HG03175 (cell line): Measurements from ENCODE around the gene LDHD.

Experiments used
- ATAC-seq: cut with Tn5 transposase; IDR thresholded peaks from one replicate; pipeline ENCODE4 v1.9.1; 2021; ENCODE audit warnings: mild to moderate bottlenecking, moderate library complexity; ENCODE audit not compliant: unreplicated experiment

Gene LDHD

DNA sequence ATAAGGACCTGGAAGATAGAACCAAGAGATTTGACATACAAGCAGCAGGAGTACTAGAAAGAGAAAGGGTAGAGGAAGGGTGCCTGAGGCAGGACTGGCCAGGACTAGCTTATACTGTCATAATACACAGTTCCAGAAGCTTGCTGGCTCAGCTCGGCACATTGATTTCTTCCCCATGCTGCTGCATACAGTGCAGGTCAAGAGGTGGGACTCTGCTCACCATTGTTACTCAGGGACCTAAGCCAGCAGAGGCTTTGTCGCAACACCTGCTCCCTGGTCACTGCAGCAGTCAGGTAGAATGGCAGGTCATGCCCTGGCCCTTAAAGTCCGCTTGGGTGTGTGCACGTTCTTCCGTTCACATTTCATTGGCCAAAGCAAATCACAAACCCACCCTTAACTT is 32.8 kb downstream of the LDHD start:
- no peak for ATAC-seq

DNA sequence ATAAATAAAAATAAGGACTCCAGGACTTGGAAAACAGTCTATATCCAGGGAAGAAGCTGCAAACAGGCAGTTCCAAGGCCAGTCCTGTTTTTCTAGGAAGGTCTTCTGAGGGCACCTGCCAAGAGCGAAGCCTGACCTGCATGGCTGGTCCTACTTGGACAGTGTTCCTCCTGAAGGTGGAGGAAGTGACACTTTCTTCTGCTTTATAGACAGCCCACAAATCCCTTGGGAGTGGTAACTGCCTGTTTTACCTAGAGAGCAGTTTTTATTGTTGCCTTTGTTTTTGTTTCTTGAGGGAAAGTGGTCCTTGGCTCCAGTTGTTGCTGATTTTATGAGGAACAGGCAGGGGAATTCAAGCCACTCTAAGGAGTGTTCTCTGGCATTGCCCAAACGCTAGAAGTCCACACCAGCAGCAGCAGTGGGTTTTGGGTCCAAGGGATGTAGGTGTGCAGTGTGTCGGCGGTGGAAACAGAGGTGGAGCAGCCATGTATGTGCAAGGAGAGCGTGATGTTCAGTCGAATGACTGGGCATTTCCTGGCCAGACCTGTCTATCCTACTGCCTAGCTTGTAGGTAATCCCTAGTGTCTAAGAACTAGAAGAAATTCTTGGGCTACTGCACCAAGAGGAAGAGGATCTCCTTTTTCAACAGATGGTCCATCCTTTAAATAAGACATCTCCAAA is 35.3 kb downstream of the LDHD start:
- no peak for ATAC-seq

DNA sequence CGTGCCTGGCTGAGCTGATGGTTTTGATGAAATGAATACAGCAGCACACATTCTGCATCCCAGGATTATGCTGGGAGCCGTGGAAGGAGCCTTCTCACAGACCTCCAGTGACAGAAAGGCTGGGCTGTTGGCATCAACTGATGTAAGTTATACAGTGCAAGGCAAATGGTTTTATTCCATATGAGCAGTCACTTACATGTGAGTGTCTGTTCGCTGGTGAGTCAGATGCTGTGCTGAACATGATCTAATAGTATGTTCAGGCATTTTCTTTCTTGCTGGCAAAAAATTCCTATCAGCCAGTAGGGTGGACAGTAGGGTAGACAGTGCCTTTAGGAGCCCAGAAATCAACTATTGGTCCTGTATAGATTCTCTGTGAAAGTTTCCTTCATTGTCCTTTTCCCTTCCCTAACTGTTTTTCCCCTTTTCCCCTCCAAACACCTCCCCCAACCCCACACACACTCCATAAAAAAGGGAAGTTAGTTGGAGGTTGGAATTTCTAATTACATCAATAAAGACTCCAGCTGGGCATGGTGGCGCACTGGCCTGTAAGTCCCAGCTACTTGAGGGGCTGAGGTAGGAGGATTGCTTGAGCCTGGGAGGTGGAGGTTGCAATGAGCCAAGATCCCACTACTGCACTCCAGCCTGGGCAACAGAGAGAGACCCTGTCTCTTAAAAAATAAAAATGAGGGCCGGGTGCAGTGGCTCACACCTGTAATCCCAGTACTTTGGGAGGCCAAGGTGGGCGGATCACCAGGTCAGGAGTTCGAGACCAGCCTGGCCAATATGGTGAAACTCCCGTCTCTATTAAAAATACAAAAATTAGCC is 36.2 kb downstream of the LDHD start:
- no peak for ATAC-seq

DNA sequence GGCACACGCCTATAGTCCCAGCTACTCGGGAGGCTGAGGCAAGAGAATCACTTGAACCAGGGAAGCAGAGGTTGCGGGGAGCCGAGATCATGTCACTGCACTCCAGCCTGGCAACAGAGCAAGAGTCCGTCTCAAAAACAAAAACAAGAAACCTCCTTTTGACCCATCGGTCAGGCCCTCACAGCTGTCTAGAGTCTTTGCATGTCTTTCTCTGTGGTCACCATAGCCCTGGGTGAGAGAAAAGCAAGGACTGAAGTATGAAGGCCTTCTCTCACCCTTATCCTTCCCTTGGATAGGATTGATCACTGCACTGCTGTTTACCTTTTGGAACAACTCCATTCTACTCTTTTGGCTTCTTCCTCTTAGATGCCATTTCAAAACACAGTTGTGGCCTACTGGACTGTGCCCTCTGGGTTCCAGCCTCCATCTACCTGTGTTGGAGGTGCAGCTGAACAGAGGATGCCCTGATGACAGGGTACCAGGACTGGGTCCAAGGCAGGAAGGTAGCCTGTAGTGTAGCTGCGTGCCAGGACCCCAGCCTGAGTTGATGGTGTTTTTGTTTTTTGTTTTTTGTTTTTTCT is 37.1 kb downstream of the LDHD start:
- no peak for ATAC-seq

DNA sequence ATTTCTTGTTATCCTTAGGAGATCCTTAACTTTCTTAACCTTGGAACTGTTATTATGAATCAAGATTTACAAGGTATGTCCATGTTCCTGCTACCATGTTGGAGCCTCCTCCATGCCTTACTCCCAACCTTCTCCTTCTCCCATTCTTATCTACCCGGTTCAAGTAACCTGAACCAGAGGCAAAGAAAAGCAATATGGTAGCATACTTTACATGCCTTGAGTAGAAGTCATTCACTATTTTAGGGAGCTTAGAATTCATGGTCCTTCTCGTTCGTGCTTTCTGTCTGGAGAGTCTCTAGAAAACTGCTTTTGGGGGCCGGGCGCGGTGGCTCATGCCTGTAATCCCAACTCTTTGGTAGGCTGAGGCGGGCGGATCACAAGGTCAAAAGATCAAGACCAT is 37.7 kb downstream of the LDHD start:
- ATAC-seq = no peak

DNA sequence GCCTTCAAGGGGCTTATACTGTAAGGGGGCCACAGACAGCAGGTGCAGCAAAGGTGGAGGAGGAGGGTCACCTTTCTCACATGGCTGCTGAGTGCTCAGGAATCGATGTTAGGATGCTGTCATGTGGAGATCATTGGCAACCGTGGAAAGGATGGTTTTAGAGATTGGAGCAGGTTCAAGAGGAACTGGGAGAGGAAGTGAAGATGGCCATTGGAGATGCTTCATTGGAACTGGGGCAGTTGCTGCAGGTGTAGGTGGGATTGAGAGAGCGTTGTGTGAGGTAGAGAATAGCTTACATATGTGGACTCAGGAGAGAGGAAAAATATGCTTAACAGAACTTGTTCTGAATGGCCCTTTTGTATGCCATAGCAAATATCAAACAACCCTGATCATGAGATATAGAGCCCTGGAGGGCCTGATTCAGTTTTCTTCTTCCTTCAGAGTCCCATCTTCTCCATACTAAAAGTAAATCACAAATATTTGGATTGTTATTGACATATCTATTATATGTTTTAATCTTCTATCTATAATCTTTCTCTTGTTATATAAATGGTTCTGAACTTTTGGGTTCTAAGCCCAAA is 40.8 kb downstream of the LDHD start:
- peak; percentile 21 for ATAC-seq

DNA sequence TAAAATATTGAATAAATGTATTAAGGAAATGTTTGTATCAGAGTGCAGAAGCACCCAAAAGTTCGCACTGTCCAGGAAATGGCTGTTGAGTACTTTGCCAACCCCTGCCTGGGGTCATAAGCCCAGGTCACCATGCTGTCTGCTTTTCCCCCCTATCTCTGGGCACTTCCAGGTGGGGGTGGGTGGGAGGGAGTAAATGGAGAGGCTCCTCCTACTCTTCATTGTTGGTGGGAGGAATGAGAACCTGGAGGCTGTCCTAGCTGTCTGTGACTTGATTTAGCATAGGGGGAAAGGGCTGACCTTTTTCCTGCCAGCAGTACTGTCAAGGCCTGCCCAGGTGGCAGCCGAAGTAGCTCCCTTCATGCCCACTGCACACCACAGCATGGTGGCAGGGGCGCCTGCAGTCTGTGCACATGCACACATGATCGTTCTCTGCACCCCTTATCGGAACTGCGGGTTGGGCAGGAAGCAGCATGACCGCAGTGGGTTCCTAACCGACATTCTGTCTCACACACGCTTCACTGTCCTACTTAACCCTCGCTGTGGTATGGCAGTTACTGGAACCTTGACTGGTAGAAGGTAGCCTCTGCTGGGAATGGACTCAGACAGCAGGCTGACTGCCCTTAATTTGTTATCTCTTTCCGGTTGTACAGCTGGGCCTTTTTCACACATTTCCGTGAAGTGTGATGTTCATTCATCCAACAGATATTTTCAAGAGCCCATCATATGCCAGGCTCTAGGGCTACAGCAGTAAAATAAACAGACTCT is 41.5 kb downstream of the LDHD start:
- ATAC-seq = peak; percentile 97

DNA sequence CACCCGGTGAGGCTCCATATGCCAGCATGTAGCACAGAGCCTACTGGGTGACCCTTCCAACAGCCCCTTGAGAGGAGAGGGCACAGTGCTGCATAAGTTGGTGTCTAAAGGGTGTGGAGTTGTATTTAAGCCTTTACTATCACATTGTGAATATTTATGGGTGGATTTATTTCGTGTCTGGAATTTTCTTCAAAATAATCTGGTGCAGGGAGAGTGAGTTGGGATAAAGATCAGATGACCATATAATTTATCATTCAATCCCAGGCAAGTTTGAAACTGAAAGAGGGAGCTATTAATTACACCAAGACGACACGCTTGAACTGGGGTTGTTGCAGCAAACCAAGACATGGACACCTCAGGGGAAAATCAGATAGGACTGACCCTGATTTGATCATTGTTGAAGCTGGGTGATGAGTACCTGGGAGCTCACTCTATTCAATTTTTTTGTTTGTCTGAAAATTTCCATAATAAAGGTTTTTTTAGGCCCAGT is 42.2 kb downstream of the LDHD start:
- ATAC-seq = no peak

DNA sequence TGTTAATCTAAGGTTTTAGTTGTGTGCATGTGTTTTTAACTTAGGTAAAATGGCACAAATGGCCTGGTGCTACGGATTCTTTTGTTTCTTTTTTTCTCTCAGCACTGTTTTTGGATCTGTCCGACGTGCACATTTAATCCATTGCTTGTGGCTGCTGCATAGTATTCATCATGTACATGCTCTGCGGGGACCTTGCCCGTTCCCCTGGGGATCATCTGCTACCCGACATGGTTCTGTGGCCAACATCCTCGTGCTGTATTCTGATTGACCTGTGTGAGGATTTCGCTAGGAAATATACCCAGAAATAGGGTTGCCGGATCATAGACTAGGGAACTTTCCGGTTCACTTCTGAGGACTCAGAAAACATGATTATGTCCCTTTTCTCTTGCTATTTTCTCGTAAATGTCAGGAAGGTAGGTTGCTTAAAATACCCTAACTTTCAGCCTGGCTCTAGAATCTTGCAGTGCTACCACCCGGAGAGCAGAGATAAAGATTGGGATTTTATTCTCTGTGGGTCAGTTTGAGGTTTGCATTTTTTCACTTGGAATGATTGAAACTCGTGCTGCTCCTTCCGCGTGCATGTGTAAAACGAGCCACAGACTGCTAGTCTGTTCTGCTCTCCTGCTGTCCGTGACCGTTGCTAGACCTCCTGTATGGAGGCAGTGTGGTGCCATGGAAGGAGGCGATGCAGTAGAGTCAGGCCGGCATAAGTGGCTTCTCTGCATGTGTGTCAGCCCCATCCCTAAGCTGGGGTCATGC is 42.9 kb downstream of the LDHD start:
- no peak for ATAC-seq

DNA sequence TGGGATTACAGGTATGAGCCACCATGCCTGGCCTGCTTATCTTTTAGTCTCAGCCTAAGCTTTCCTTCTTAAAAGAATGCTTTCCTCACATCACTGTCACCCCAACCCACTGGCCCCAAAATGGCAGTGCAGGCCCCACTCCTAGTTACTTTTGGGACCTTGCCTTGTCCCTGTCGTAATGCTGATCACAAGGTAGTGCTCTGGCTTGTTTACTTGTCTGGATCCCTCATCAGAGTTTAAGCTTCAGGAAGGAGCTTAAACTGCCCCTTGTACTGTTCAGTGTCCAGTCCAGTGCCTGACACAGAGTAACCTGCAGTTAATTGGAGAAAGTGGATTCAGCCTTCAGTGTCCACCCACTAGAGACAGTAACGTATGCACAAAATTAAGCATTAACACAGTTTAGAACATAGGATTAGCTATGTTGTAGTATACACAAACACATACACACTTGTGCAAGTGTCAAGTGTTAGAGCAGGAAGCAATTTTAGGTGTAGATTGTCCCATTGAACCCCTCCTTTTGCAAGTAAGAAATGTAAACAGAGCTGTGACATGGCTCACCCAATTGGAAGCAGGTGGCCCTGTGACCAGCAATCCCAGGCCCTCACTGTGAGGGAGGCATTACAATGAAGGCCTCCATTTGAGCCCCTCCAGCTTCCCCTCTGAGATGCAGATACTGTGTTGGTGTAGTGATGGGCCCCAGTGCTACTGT is 44.2 kb downstream of the LDHD start:
- ATAC-seq = no peak

DNA sequence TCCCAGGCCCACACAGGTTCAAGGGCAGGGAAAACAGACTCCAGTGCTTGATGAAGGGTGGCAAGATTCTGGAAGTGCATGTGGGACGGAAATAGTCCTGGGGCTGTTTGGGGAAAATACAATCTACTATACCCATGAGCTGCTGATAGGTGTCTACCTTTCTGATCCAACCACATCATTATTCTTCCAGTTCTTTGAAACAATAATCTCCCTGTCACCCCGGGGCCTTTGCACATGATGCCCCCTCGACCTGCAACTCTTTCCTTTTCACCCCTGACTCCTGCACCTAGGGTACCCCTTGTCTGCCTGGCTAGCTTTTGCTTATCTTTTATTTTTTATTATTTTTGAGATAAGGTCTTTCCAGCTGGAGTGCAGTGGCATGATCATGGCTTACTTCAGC is 45.0 kb downstream of the LDHD start:
- no peak for ATAC-seq

DNA sequence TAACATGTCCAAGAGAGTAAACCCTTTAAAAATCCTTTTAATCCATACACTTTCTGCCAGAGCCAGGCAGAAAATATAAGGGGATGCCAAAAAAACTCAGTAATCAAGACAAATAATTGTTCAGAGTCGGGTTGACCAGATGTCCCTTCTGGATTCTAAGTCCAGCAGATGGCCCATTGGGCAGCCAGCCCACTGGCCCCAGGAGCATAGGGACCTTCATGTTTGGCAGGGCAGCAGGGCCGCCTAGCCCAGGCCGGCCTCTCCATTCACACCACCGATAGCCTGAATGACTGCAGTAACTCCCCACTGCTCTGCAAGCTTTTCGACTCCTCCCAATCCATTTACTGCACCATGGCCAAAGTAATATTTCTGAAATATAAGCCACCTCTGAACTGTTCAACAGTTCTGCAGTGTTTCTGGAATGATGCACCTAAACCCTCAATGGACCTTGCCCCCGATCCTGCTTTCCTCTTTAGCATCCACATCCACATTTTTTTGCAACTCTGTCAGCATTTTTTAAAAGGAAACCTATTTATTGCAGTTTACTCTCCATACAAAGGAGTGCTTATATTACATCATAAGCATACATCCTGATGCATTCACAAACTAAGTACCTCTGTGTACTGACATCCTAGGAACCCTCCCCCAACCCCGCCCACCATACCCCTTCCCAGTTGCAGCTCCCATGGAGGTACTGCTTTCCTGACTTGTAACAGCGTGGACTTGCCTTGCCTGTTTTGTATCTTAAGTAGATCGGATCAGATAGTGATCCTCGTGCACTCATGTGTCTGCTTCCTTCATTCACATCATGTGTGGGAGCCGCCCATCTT is 46.4 kb downstream of the LDHD start:
- ATAC-seq = no peak

DNA sequence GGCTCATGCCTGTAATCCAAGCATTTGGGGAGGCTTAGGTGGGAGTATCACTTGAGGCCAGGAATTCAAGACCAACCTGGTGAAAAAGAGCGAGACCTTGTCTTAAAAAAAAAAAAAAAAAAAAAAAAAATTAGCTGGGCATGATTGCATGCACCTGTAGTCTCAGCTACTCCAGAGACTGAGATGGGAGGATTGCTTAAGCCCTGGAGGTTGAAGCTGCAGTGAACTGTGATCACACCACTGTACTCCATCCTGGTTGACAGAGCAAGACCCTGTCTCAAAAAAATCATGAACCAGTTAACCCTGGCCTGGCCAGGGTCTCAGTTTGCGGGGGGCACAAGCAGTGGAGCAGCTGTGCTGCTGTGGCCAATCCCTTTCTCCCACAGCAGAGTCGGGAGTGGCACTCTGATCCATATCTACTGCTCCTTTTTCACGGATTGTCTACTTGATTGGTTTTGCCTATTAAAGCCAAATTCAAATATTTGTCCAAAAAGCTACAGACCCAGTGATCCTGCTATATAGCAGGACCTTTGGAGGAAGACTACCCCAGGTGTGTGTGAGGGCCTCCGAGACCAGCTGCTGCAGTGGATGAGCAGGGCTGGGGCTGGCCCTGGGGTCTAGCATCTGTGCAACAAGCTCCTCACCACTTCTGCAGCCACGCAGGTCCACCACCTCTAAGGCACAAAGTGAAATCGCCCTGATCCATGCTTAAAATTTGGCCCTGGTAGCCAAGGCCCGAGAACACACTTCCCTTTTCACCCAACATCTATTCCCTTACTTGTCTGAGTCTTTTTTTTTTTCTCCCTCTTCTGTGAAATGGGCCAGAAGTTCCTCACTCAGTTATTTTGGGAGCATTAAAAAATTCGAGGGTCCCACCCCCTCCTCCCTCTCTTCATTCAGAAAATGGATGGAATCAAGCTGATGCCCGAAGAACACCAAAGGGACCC is 48.2 kb downstream of the LDHD start:
- no peak for ATAC-seq

DNA sequence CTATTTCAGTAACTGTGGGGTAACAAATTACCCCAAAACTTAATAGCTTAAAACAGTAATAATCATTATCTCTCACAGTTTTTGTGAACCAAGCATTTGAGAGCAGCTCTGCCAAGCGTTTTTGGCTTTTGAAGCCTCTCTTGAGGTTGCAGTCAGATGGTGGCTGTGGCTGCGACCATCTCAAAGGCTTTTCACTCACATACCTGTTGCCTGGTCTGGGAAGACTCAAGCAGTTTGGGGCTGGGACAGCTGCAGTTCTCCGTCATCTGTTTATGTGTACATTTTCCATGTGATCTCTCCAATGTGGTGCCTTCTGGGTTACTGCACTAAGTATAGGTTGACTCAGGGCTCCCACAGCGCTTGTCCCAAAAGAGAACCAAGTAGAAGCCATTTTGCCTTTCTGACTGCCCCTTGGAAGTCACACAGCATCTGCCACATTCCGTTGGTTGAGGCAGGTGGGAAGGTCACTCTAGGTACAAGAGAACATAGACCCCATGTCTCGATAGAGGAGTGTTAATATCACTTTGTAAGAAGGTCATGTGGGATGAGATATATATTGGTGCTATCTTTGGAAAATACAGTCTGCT is 49.6 kb downstream of the LDHD start:
- ATAC-seq = no peak

DNA sequence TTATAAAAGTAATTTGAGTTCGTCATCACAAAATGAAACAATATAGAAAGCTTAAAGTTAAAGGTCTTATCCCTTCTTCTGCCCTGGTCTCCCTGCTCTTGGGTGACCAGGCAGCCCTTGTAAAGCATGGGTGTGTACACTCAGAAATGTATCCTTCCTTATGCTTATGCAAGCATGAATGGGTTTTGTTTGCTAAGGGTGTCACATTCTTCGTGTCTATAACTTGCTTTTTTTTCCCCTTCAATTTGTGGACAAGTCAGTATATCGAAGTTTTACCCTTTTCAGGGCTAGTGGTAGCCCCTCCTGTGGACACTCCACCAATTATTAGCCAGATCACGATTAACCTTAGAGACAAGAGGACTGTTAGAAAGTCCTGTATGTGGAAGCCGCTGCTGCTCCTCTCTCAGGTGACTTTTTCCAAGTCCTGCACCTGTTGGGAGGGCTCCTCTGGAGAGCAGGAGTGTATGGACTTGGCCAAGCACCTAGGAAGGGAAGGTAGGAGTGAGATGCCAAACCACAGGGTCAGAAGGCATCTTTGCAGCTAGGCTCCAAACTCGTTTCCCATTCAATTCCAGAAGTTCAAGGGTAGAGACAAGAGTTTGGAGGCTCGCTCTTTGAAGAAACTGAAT is 50.9 kb downstream of the LDHD start:
- ATAC-seq = no peak

DNA sequence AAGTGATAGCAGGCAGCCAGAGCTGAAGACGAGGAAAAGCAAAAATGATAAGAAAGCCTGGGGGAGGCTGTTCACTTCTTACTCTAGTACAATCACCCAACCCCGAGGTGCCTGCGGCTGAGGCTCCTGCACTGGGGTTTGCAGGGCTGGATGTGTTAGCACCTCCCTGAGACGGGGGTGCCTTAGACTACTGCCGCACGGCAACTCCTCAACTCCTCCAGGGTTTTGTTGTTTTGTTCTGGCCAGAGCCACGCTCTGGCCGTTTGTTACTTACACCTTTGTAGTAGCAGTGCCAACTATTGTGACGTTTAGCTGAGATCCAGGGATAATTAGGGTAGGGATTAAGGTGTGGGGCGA is 51.5 kb downstream of the LDHD start:
- ATAC-seq = no peak
